Measurements from ENCODE around the gene FABP1. TPM values are rescaled to one million over a fixed set of nuclear protein-coding genes. Genes with fewer than 3 reads are reported as not detected.

Gene FABP1
- total and polyA plus RNA-seq, 2 of the 4 experiments (the other 2 are of a cell fraction), result not detected

- H4K20me1 ChIP-seq (ENCODE audit: insufficient read depth, low read length), result no peaks in the 10 kb centered on the region
- ATAC-seq (ENCODE audit: low read depth), result no peak
- dilution Hi-C loops (cut with HindIII; ENCODE audit: low sequenced_read_pairs, unreplicated experiment) (no loop called here), intact Hi-C loops (cut with micrococcal nuclease) (no loop called here), in situ Hi-C loops (cut with MboI; ENCODE audit: low sequenced_read_pairs) (no loop called here)
- no peaks in the 10 kb centered on the region for H3K36me3 ChIP-seq (ENCODE audit: control insufficient read depth, insufficient read depth, low read length)
- H3K9me1 ChIP-seq (ENCODE audit: insufficient read depth, low read length), result no peaks in the 10 kb centered on the region; the same call in 1 of the 2 replicates
- CTCF ChIA-PET, result no interaction called here
- H3K79me1 ChIP-seq (ENCODE audit: low read depth in 1 of 2, low read length in 2 of 2), result no peaks in the 10 kb centered on the region
- no peak overlapping the region for H3K4me3 ChIP-seq (ENCODE audit: insufficient read depth, low read depth, low read length)
- H2BK5ac ChIP-seq (ENCODE audit: low read depth, low read length, poor library complexity, severe bottlenecking), result no peak overlapping the region
- H2BK120ac ChIP-seq (ENCODE audit: low read depth, low read length), result no peak overlapping the region
- H3K56ac ChIP-seq (ENCODE audit: extremely low read depth, insufficient read depth, low read length), result no peak overlapping the region
- no peak overlapping the region for H4K5ac ChIP-seq (ENCODE audit: low read depth, low read length)
- H3K14ac ChIP-seq (replicated peaks; ENCODE audit: low read depth, low read length), result no peak overlapping the region
- H3K23ac ChIP-seq (ENCODE audit: low read depth, low read length), result no peak overlapping the region
- DNase-seq, result no peak
- peaks cover 16% of the 10 kb centered on the region for H3K27me3 ChIP-seq (ENCODE audit: control insufficient read depth, insufficient read depth, low read length)
- H3K27ac ChIP-seq (ENCODE audit: insufficient read depth, low read length), result no peak overlapping the region
- no peak overlapping the region for H2BK20ac ChIP-seq (ENCODE audit: low read depth, low read length)
- H3K9me3 ChIP-seq (ENCODE audit: control insufficient read depth, insufficient read depth, low read length), result no peaks in the 10 kb centered on the region
- no peak overlapping the region for H4K8ac ChIP-seq (ENCODE audit: low read depth in 2 of 2, low read length in 2 of 2)
- no peaks in the 10 kb centered on the region for H3K4me1 ChIP-seq (ENCODE audit: control insufficient read depth, insufficient read depth, low read length)
- H2AK5ac ChIP-seq (ENCODE audit: low read depth, low read length), result no peak overlapping the region
- no peak overlapping the region for H3K4me2 ChIP-seq (ENCODE audit: low read depth, low read length)
- H4K91ac ChIP-seq (ENCODE audit: insufficient read depth, low read depth, low read length), result no peak overlapping the region
- BruUV-seq (replicated peaks), result no TSS peak
- no peak overlapping the region for H2AK9ac ChIP-seq (replicated peaks; ENCODE audit: low read depth, low read length, poor library complexity)
- H2AFZ ChIP-seq (replicated peaks; ENCODE audit: low read length, poor library complexity), result no peak overlapping the region
- no peak overlapping the region for H3K4ac ChIP-seq (ENCODE audit: low read depth, low read length)
- no peak for TF ChIP-seq BHLHE40 (IDR thresholded peaks at IDR 0.05; ENCODE audit: low read depth, low read length)
- TF ChIP-seq MXI1 (IDR thresholded peaks at IDR 0.05; ENCODE audit: borderline replicate concordance, low read depth, low read length), result no peak
- no peak for TF ChIP-seq MAFK (IDR thresholded peaks at IDR 0.05; ENCODE audit: low read depth, low read length)
- no peak for TF ChIP-seq RFX5 (IDR thresholded peaks at IDR 0.05; ENCODE audit: low read depth, low read length)
- no peak for TF ChIP-seq CEBPB (IDR thresholded peaks at IDR 0.05; ENCODE audit: low read depth, low read length)
- no peak for TF ChIP-seq USF2 (IDR thresholded peaks at IDR 0.05; ENCODE audit: low read depth, low read length)
- TF ChIP-seq RAD21 (IDR thresholded peaks at IDR 0.05; ENCODE audit: low read length), result no peak
- TF ChIP-seq CTCF (conservative IDR thresholded peaks at IDR 0.05; ENCODE audit: low read depth, low read length), result no peak
- no peak for TF ChIP-seq POLR2A (IDR thresholded peaks at IDR 0.05; ENCODE audit: low read depth, low read length)
- no peak for TF ChIP-seq NFE2L2 (IDR thresholded peaks at IDR 0.05; ENCODE audit: low read depth, low read length)
- no peak for TF ChIP-seq ELK1 (IDR thresholded peaks at IDR 0.05; ENCODE audit: borderline replicate concordance, low read depth, low read length)
- no peak for TF ChIP-seq SMC3 (IDR thresholded peaks at IDR 0.05; ENCODE audit: low read depth, low read length)
- TF ChIP-seq CHD1 (IDR thresholded peaks at IDR 0.05; ENCODE audit: low read depth, low read length), result no peak
- TF ChIP-seq RCOR1 (IDR thresholded peaks at IDR 0.05; ENCODE audit: insufficient replicate concordance, low read length), result no peak
- no peak for TF ChIP-seq FOS (IDR thresholded peaks at IDR 0.05; ENCODE audit: low read depth, low read length)
- no peak for TF ChIP-seq MAZ (IDR thresholded peaks at IDR 0.05; ENCODE audit: borderline replicate concordance, low read depth, low read length)
- POLR2A ChIA-PET (ENCODE audit: unreplicated experiment), result no interaction called here
- H2BK15ac ChIP-seq (ENCODE audit: low read depth, low read length), result no peak overlapping the region
- no peak overlapping the region for H3K9ac ChIP-seq (ENCODE audit: low read depth, low read length)
- no peak overlapping the region for H3K18ac ChIP-seq (ENCODE audit: low read depth, low read length)
These were observed 29.3 kb downstream of the FABP1 start for GRCh38 chr2:88098558-88098900.

All from IMR-90 (cell line).